B cell (primary cell): ENCODE results near the gene CTCFL. TPM values are rescaled to one million over a fixed set of nuclear protein-coding genes. Genes with fewer than 3 reads are reported as not detected.

Experiments used
- ATAC-seq: fragments of 200-7000 bp; cut with Tn5 transposase; one replicate; pipeline ENCODE4 v1.10.0; 2021; ENCODE audit warnings: low read depth, mild to moderate bottlenecking, moderate number of reproducible peaks, moderate library complexity
- CTCF ChIA-PET: fragments of 350-600 bp; sonication (Branson Sonifier 250); formaldehyde crosslinking; loops from one replicate; lab custom pipeline; 2021; ENCODE audit warnings: antibody characterized with exemption, inconsistent platforms; lab: Charles Lee
- POLR2A ChIA-PET: fragments of 350-600 bp; sonication (Branson Sonifier 250); formaldehyde crosslinking; loops from one replicate; lab custom pipeline; 2021; ENCODE audit warnings: antibody characterized with exemption; lab: Charles Lee
- DNase-seq: peaks from one replicate; pipeline ENCODE4 v3.0.0; 2013
- H2AFZ ChIP-seq: 2 replicates; pipeline ENCODE4 v1.6.1; 2012; ENCODE audit warnings: mild to moderate bottlenecking, low read depth, low read length; ENCODE audit not compliant: insufficient read depth, poor library complexity, severe bottlenecking
- H3K27ac ChIP-seq, 2 donors: 1 replicate in 1 of 2; 2 replicates in 1 of 2; pipeline ENCODE4 v1.5.1; 2012 to 2013; ENCODE audit warnings: low read length in 2 of 2, mild to moderate bottlenecking in 2 of 2, moderate library complexity in 1 of 2
- H3K27me3 ChIP-seq, 4 experiments: fragments of 200-600 bp in 1 of 4; sonication (generic) in 1 of 4; replicated peaks in 1 of 4; 1 replicate in 2 of 4; 2 replicates in 2 of 4; pipeline versions ENCODE4 v1.6.1 to v1.7.0; 2013 to 2016; ENCODE audit warnings: low read length in 3 of 4, mild to moderate bottlenecking in 2 of 4, mixed read lengths in 1 of 4, moderate library complexity in 1 of 4; ENCODE audit not compliant: insufficient read depth in 4 of 4, control insufficient read depth in 3 of 4; ENCODE audit errors: control extremely low read depth in 1 of 4
- H3K36me3 ChIP-seq, 2 experiments: replicated peaks in 1 of 2; 1 replicate in 1 of 2; 2 replicates in 1 of 2; pipeline versions ENCODE4 v1.6.1 to v1.7.1; 2013; ENCODE audit warnings: low read length in 1 of 2; ENCODE audit not compliant: insufficient read depth in 2 of 2, control insufficient read depth in 1 of 2; ENCODE audit errors: control extremely low read depth in 1 of 2, extremely low read depth in 1 of 2
- H3K4me1 ChIP-seq, 2 donors: fragments of 200-600 bp in 1 of 2; sonication (generic) in 1 of 2; 1 replicate in 1 of 2; 2 replicates in 1 of 2; pipeline versions ENCODE4 v1.5.1 to v1.6.1; 2013 to 2017; ENCODE audit warnings: low read length in 2 of 2; ENCODE audit not compliant: control insufficient read depth in 2 of 2, insufficient read depth in 2 of 2
- H3K4me2 ChIP-seq: replicated peaks from 2 replicates; pipeline ENCODE3; 2012; ENCODE audit warnings: mild to moderate bottlenecking, low read depth, low read length; ENCODE audit not compliant: poor library complexity, severe bottlenecking
- H3K4me3 ChIP-seq, 5 experiments: fragments of 200-600 bp in 1 of 5; sonication (generic) in 1 of 5; 1 replicate in 3 of 5; 2 replicates in 2 of 5; pipeline versions ENCODE4 v1.5.1 to v1.7.0; 2011 to 2016; ENCODE audit warnings: low read length in 4 of 5, mild to moderate bottlenecking in 4 of 5, low read depth in 2 of 5, control low read depth in 1 of 5, moderate library complexity in 1 of 5; ENCODE audit not compliant: insufficient read depth in 1 of 5; ENCODE audit errors: control extremely low read depth in 1 of 5, extremely low read depth in 1 of 5
- H3K79me2 ChIP-seq: fragments of 200-600 bp; sonication (generic); one replicate; pipeline ENCODE4 v1.6.0; 2016; ENCODE audit warnings: low read length; ENCODE audit not compliant: control insufficient read depth, insufficient read depth
- H3K9ac ChIP-seq: fragments of 200-600 bp; sonication (generic); 2 replicates; pipeline ENCODE4 v1.6.1; 2017; ENCODE audit warnings: mild to moderate bottlenecking, low read length, moderate library complexity
- H3K9me3 ChIP-seq, 3 donors: one replicate each; pipeline versions ENCODE4 v1.6.1 to v1.7.1; 2013; ENCODE audit warnings: low read length in 2 of 3; ENCODE audit not compliant: control insufficient read depth in 2 of 3, insufficient read depth in 1 of 3; ENCODE audit errors: control extremely low read depth in 1 of 3
- H4K20me1 ChIP-seq: 2 replicates; pipeline ENCODE4 v1.6.0; 2012; ENCODE audit warnings: mild to moderate bottlenecking, low read length; ENCODE audit not compliant: insufficient read depth, control insufficient read depth, poor library complexity, severe bottlenecking
- H3K27ac Mint-ChIP-seq: one replicate; pipeline ENCODE4 v1.8.0; 2021; ENCODE audit warnings: mixed read lengths
- H3K27me3 Mint-ChIP-seq: one replicate; pipeline ENCODE4 v1.8.0; 2021; ENCODE audit warnings: mixed read lengths
- H3K4me1 Mint-ChIP-seq: one replicate; pipeline ENCODE4 v1.8.0; 2021; ENCODE audit warnings: mixed read lengths
- H3K4me3 Mint-ChIP-seq: one replicate; pipeline ENCODE4 v1.8.0; 2021; ENCODE audit warnings: mixed read lengths
- H3K9me3 Mint-ChIP-seq: one replicate; pipeline ENCODE4 v1.8.0; 2022; ENCODE audit warnings: mixed read lengths; ENCODE audit not compliant: insufficient read depth
- CTCF ChIP-seq: fragments of 200-600 bp; IDR thresholded peaks from one replicate; pipeline ENCODE4 v1.8.0; 2022; ENCODE audit warnings: antibody characterized with exemption, mild to moderate bottlenecking
- EZH2 ChIP-seq: IDR thresholded peaks from 2 replicates; pipeline ENCODE4 v1.6.1; 2012; ENCODE audit warnings: borderline replicate concordance, low read depth, mild to moderate bottlenecking, moderate library complexity, low read length; ENCODE audit not compliant: insufficient read depth, poor library complexity, severe bottlenecking
- WGBS: methylation state at CpG from one replicate; pipeline ENCODE4 v1.1.5; 2013; ENCODE audit warnings: missing lambda C conversion rate; ENCODE audit not compliant: insufficient coverage; 5-methylcytosine and 5-hydroxymethylcytosine counted together
- intact Hi-C: fragments of 100-400 bp; cut with micrococcal nuclease; formaldehyde crosslinking; loops from one replicate; pipeline ENCODE4 v1.10.0; 2022
- polyA plus RNA-seq: library from polyadenylated mRNA; depleted of rRNA; stranded (reverse); fragments of >200 nt; gene quantifications from 2 replicates; pipeline ENCODE4 v1.2.3, GENCODE V29; 2012
- total RNA-seq, 2 donors: library from RNA; stranded (reverse); fragments of 120-200 nt in 1 of 2; gene quantifications; 1 replicate in 1 of 2; 2 replicates in 1 of 2; pipeline versions ENCODE4 v1.2.3 to v1.2.4, GENCODE V29; 2013 to 2022

The CTCFL gene
- total and polyA plus RNA-seq, 2 donors (not counting 1 experiment from before 2014, with no cell fraction given): not detected

GRCh38 chr20:57570920-57571319 is 46.0 kb upstream of the CTCFL start:
- Histone ChIP-seq H3K4me1 (no peaks in the 10 kb centered on the region), H3K27ac (no peak overlapping the region), H3K27me3 (peaks cover 0 to 19% (median 3%) of the 10 kb centered on the region in 4 experiments), H4K20me1 (no peaks in the 10 kb centered on the region), H3K4me2 (no peak overlapping the region), H3K9ac (no peak overlapping the region), H3K9me3 (no peaks in the 10 kb centered on the region), H2AFZ (no peak overlapping the region), H3K4me3 (no peak overlapping the region), H3K36me3 (no peaks in the 10 kb centered on the region), H3K79me2 (no peaks in the 10 kb centered on the region)
- no peak for ATAC-seq
- no peak for DNase-seq
- ChIA-PET POLR2A (no interaction called here), CTCF (no interaction called here)
- intact Hi-C loops: no loop called here
- H3K27ac Mint-ChIP-seq: no peak overlapping the region
- no peaks in the 10 kb centered on the region for H3K9me3 Mint-ChIP-seq
- WGBS: 97% methylated on average over 4 of the region's 8 CpGs
- TF ChIP-seq CTCF: no peak
- no peak for TF ChIP-seq EZH2
- peaks cover 49% of the 10 kb centered on the region for H3K27me3 Mint-ChIP-seq
- no peaks in the 10 kb centered on the region for H3K4me1 Mint-ChIP-seq
- no peak overlapping the region for H3K4me3 Mint-ChIP-seq

DNA sequence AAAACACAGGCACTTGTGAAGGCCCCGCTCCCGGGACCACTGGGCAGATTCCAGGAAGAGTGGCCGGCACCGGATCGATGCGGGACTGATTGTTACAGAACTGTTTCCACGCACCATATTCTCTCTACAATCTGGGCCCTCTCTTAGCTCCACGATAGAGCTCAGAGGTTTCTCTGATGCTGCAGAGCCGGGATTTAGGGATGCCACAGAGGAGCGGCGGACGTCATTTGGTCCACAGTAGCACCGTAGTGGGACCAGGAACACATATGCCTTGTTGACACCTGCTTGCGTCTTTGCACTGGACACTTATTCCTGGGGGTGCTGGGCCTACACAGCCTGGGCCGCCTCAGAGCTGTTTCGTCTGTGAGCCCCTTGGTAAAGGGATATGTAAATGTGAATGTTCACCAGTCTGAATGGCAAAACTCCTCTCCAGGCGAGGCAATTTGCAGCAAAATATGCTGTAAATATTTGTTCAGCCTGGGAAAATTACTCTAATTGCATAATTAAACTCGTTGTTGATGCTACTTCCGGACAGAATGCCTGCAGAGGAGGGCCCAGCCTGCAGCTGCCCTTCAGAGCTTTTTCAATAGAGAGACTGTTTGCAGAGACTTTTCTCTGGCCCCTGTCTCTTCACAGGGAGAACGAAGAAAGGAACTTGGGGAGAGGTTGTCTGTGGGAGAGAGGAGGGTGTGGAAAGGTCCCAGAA is 45.4 kb upstream of the CTCFL start:
- WGBS: 82% methylated on average over 15 of the region's 20 CpGs
- H3K9ac ChIP-seq: no peak overlapping the region
- no peaks in the 10 kb centered on the region for H3K79me2 ChIP-seq
- H3K27ac ChIP-seq: no peak overlapping the region
- H3K4me1 ChIP-seq: no peaks in the 10 kb centered on the region
- H3K4me3 ChIP-seq: no peak overlapping the region
- Mint-ChIP-seq H3K9me3 (no peaks in the 10 kb centered on the region), H3K27ac (no peak overlapping the region), H3K4me1 (no peaks in the 10 kb centered on the region), H3K4me3 (no peak overlapping the region), H3K27me3 (peaks cover 49% of the 10 kb centered on the region)
- peaks cover 0 to 15% (median 3%) of the 10 kb centered on the region in 4 experiments for H3K27me3 ChIP-seq
- H3K4me2 ChIP-seq: no peak overlapping the region
- TF ChIP-seq CTCF: no peak
- TF ChIP-seq EZH2: no peak
- no peak overlapping the region for H2AFZ ChIP-seq
- intact Hi-C loops: no loop called here
- DNase-seq: no peak
- no peak for ATAC-seq
- ChIA-PET POLR2A (no interaction called here), CTCF (no interaction called here)
- no peaks in the 10 kb centered on the region for H4K20me1 ChIP-seq
- H3K9me3 ChIP-seq: no peaks in the 10 kb centered on the region
- no peaks in the 10 kb centered on the region for H3K36me3 ChIP-seq
